Neuronal stem cell (in vitro differentiated cells): ENCODE results near the gene HIBADH.

ENCODE experiments used
- DNase-seq: peaks from one replicate; pipeline ENCODE4 v3.0.0-alpha.2; 2013; ENCODE audit warnings: low spot score
- H2AFZ ChIP-seq: one replicate; pipeline ENCODE4 v1.6.1; 2013; ENCODE audit warnings: mild to moderate bottlenecking, low read length, inconsistent platforms
- H2AK5ac ChIP-seq: 2 replicates; pipeline ENCODE4 v1.6.1; 2013; ENCODE audit warnings: low read depth, mild to moderate bottlenecking, inconsistent platforms, low read length, moderate library complexity, mixed read lengths
- H2BK120ac ChIP-seq: 2 replicates; pipeline ENCODE4 v1.6.1; 2013; ENCODE audit warnings: low read depth, mild to moderate bottlenecking, inconsistent platforms, low read length, moderate library complexity, mixed read lengths
- H2BK12ac ChIP-seq: one replicate; pipeline ENCODE4 v1.6.1; 2013; ENCODE audit warnings: low read length, inconsistent platforms
- H2BK15ac ChIP-seq: 2 replicates; pipeline ENCODE4 v1.6.1; 2013; ENCODE audit warnings: mild to moderate bottlenecking, low read length, inconsistent platforms, mixed read lengths
- H2BK5ac ChIP-seq: one replicate; pipeline ENCODE4 v1.6.1; 2013; ENCODE audit warnings: inconsistent platforms, mild to moderate bottlenecking, low read length, moderate library complexity
- H3K14ac ChIP-seq: one replicate; pipeline ENCODE4 v1.6.1; 2013; ENCODE audit warnings: low read length, inconsistent platforms
- H3K18ac ChIP-seq: 2 replicates; pipeline ENCODE4 v1.6.1; 2013; ENCODE audit warnings: low read length, inconsistent platforms
- H3K23ac ChIP-seq: 2 replicates; pipeline ENCODE4 v1.6.1; 2013; ENCODE audit warnings: low read depth, mild to moderate bottlenecking, mixed read lengths, low read length, inconsistent platforms; ENCODE audit not compliant: poor library complexity
- H3K27ac ChIP-seq: replicated peaks from 3 replicates; pipeline ENCODE4 v1.5.1; 2013; ENCODE audit warnings: low read length, inconsistent platforms
- H3K27me3 ChIP-seq, 3 experiments: 2 replicates each; pipeline ENCODE4 v1.6.1; 2013; ENCODE audit warnings: low read length in 3 of 3, mild to moderate bottlenecking in 2 of 3, inconsistent platforms in 1 of 3, low read depth in 1 of 3, mixed read lengths in 1 of 3, moderate library complexity in 1 of 3; ENCODE audit not compliant: control insufficient read depth in 3 of 3, insufficient read depth in 3 of 3
- H3K36me3 ChIP-seq, 2 donors: replicated peaks in 1 of 2; 2 replicates each; pipeline ENCODE4 v1.6.1; 2013; ENCODE audit warnings: low read length in 2 of 2; ENCODE audit not compliant: control insufficient read depth in 2 of 2, insufficient read depth in 2 of 2
- H3K4ac ChIP-seq: 2 replicates; pipeline ENCODE4 v1.6.1; 2013; ENCODE audit warnings: inconsistent platforms, mild to moderate bottlenecking, low read length, moderate library complexity
- H3K4me1 ChIP-seq, 2 donors: 1 replicate in 1 of 2; 2 replicates in 1 of 2; pipeline ENCODE4 v1.6.1; 2013; ENCODE audit warnings: low read length in 2 of 2, low read depth in 1 of 2; ENCODE audit not compliant: control insufficient read depth in 2 of 2, insufficient read depth in 1 of 2
- H3K4me2 ChIP-seq: one replicate; pipeline ENCODE4 v1.6.1; 2013; ENCODE audit warnings: mild to moderate bottlenecking, low read length, inconsistent platforms; ENCODE audit not compliant: insufficient read depth, poor library complexity, severe bottlenecking
- H3K4me3 ChIP-seq, 2 donors: 2 replicates each; pipeline ENCODE4 v1.5.1; 2013; ENCODE audit warnings: low read length in 2 of 2, mild to moderate bottlenecking in 2 of 2, inconsistent platforms in 1 of 2, moderate library complexity in 1 of 2
- H3K79me1 ChIP-seq: one replicate; pipeline ENCODE4 v1.6.1; 2013; ENCODE audit warnings: low read depth, mild to moderate bottlenecking, inconsistent platforms, low read length, moderate library complexity
- H3K9ac ChIP-seq: one replicate; pipeline ENCODE4 v1.6.1; 2013; ENCODE audit warnings: mild to moderate bottlenecking, low read depth, low read length, inconsistent platforms; ENCODE audit not compliant: poor library complexity
- H3K9me3 ChIP-seq, 2 donors: replicated peaks in 1 of 2; 2 replicates each; pipeline versions ENCODE3 to v1.6.1; 2013; ENCODE audit warnings: low read length in 2 of 2, mild to moderate bottlenecking in 2 of 2, inconsistent platforms in 1 of 2, low read depth in 1 of 2, mixed read lengths in 1 of 2, moderate library complexity in 1 of 2; ENCODE audit not compliant: control insufficient read depth in 2 of 2, insufficient read depth in 1 of 2
- H4K8ac ChIP-seq: one replicate; pipeline ENCODE4 v1.6.1; 2013; ENCODE audit warnings: low read depth, mild to moderate bottlenecking, inconsistent platforms, low read length, moderate library complexity
- H4K91ac ChIP-seq: one replicate; pipeline ENCODE4 v1.6.1; 2013; ENCODE audit warnings: low read length, low read depth, mild to moderate bottlenecking, inconsistent platforms; ENCODE audit not compliant: poor library complexity
- WGBS, 2 donors: extraction: QIAGEN DNeasy Blood & Tissue Kit; methylation state at CpG; one replicate each; pipeline ENCODE4 v1.1.7; 2013; ENCODE audit warnings: missing lambda C conversion rate in 2 of 2, mixed read lengths in 1 of 2; ENCODE audit not compliant: insufficient read length in 2 of 2, insufficient replicate concordance in 1 of 2; ENCODE audit errors: extremely low coverage in 2 of 2; 5-methylcytosine and 5-hydroxymethylcytosine counted together

HIBADH gene

GRCh38 chr7:27690649-27691048 lies 28.0 kb upstream of the HIBADH start:
- H3K27me3 ChIP-seq = peaks cover 0 to 3% (median 0%) of the 10 kb centered on the region in 3 experiments
- no peak overlapping the region for H3K9ac ChIP-seq
- H4K91ac ChIP-seq = no peak overlapping the region
- H2AK5ac ChIP-seq = no peak overlapping the region
- no peaks in the 10 kb centered on the region for H3K9me3 ChIP-seq
- no peaks in the 10 kb centered on the region for H3K79me1 ChIP-seq
- no peak overlapping the region for H3K23ac ChIP-seq
- H2BK12ac ChIP-seq = no peak overlapping the region
- no peak overlapping the region for H4K8ac ChIP-seq
- H3K14ac ChIP-seq = no peak overlapping the region
- no peak overlapping the region for H3K4me2 ChIP-seq
- DNase-seq = no peak
- no peaks in the 10 kb centered on the region for H3K36me3 ChIP-seq
- H2BK5ac ChIP-seq = no peak overlapping the region
- H3K4ac ChIP-seq = no peak overlapping the region
- H3K4me3 ChIP-seq = no peak overlapping the region
- no peak overlapping the region for H3K27ac ChIP-seq
- H3K4me1 ChIP-seq = no peaks in the 10 kb centered on the region
- H3K18ac ChIP-seq = no peak overlapping the region
- no peak overlapping the region for H2BK120ac ChIP-seq
- no peak overlapping the region for H2BK15ac ChIP-seq
- no peak overlapping the region for H2AFZ ChIP-seq

GRCh38 chr7:27689591-27690164 lies 27.0 kb upstream of the HIBADH start:
- Histone ChIP-seq H3K9ac (no peak overlapping the region), H2BK120ac (no peak overlapping the region), H3K4ac (no peak overlapping the region), H2BK5ac (no peak overlapping the region), H3K14ac (no peak overlapping the region), H2AK5ac (no peak overlapping the region), H3K9me3 (no peaks in the 10 kb centered on the region), H2BK15ac (no peak overlapping the region), H3K4me1 (no peaks in the 10 kb centered on the region), H3K79me1 (no peaks in the 10 kb centered on the region), H2AFZ (no peak overlapping the region), H4K8ac (no peak overlapping the region), H3K27me3 (no peaks in the 10 kb centered on the region), H4K91ac (no peak overlapping the region), H3K27ac (no peak overlapping the region), H3K4me3 (no peak overlapping the region), H3K23ac (no peak overlapping the region), H3K18ac (no peak overlapping the region), H2BK12ac (no peak overlapping the region), H3K4me2 (no peak overlapping the region), H3K36me3 (no peaks in the 10 kb centered on the region)
- peak; percentile 4 for DNase-seq
- WGBS, 2 donors = no CpG with 5 or more reads among the region's 1 CpG

- WGBS, 2 donors = no CpG with 5 or more reads among the region's 1 CpG
- Histone ChIP-seq H3K9me3 (no peaks in the 10 kb centered on the region), H3K4me2 (no peak overlapping the region), H3K4me1 (no peaks in the 10 kb centered on the region), H3K9ac (no peak overlapping the region), H2BK15ac (no peak overlapping the region), H2BK120ac (no peak overlapping the region), H3K27ac (no peak overlapping the region), H3K23ac (no peak overlapping the region), H3K18ac (no peak overlapping the region), H3K36me3 (no peaks in the 10 kb centered on the region), H3K14ac (no peak overlapping the region), H2BK5ac (no peak overlapping the region), H3K4ac (no peak overlapping the region), H3K79me1 (no peaks in the 10 kb centered on the region), H4K8ac (no peak overlapping the region), H3K27me3 (no peaks in the 10 kb centered on the region), H2AFZ (no peak overlapping the region), H3K4me3 (no peak overlapping the region), H2AK5ac (no peak overlapping the region), H4K91ac (no peak overlapping the region), H2BK12ac (no peak overlapping the region)
- DNase-seq = no peak
Measured at GRCh38 chr7:27689150-27689549, 26.5 kb upstream of the HIBADH start.

GRCh38 chr7:27688646-27689045 lies 26.0 kb upstream of the HIBADH start:
- Histone ChIP-seq H3K4me1 (no peaks in the 10 kb centered on the region), H4K91ac (no peak overlapping the region), H3K4me3 (no peak overlapping the region), H2AK5ac (no peak overlapping the region), H2BK15ac (no peak overlapping the region), H3K79me1 (no peaks in the 10 kb centered on the region), H3K23ac (no peak overlapping the region), H3K36me3 (no peaks in the 10 kb centered on the region), H3K9me3 (no peaks in the 10 kb centered on the region), H3K4me2 (no peak overlapping the region), H2BK120ac (no peak overlapping the region), H3K9ac (no peak overlapping the region), H3K14ac (no peak overlapping the region), H3K18ac (no peak overlapping the region), H3K27me3 (no peaks in the 10 kb centered on the region), H2AFZ (no peak overlapping the region), H3K27ac (no peak overlapping the region), H4K8ac (no peak overlapping the region), H2BK5ac (no peak overlapping the region), H3K4ac (no peak overlapping the region), H2BK12ac (no peak overlapping the region)
- no CpG with 5 or more reads among the region's 3 CpGs for WGBS, 2 donors
- no peak for DNase-seq
